ENCODE data around the gene ZMYND8.
"Not testable (repeated sequence)": the region's sequence is repeated elsewhere in the genome, so short reads cannot be mapped to it uniquely, and the experiment has no call there.

ZMYND8 gene

DNA sequence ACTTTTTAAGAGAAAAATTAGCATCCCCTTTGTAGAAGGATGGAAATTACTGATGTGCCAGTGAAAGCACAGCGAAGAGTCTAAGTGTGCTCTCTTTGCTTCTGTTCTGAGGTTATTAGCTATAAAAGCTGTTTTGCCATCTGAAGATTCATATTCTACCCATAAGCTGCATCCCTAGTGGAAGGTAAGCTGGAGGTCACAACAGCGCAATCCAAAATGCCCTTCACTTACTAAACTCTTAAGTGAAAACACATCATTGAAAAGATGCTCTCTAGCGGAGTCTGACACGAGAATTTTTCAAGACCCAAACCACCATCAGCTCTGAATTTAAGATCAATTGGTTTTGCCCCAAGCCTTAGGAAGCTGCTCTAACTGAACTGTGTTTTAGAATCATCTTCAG, 113.5 kb downstream of the ZMYND8 start:
- TF ChIP-seq SUZ12 (IDR thresholded peaks at IDR 0.05; ENCODE audit: extremely low read depth, insufficient read depth, insufficient read length): no peak
- no peak for TF ChIP-seq ZNF274 (IDR thresholded peaks at IDR 0.05; ENCODE audit: low read depth, low read length)
- TF ChIP-seq YY1 (IDR thresholded peaks at IDR 0.05; ENCODE audit: insufficient read depth, insufficient read length): no peak
- Histone ChIP-seq H3K27me3 (ENCODE audit: insufficient read depth, insufficient read length) (no peaks in the 10 kb centered on the region), H3K9me3 (ENCODE audit: insufficient read depth, low read length) (no peaks in the 10 kb centered on the region), H3K4me1 (ENCODE audit: insufficient read depth, insufficient read length) (no peaks in the 10 kb centered on the region), H3K4me3 (ENCODE audit: insufficient read length, low read depth) (no peak overlapping the region), H3K9ac (ENCODE audit: insufficient read length, low read depth) (no peak overlapping the region), H3K36me3 (ENCODE audit: insufficient read depth, insufficient read length, low read length) (peaks cover 78% of the 10 kb centered on the region)
- no peak for DNase-seq (ENCODE audit: low read depth, low spot score)

DNA sequence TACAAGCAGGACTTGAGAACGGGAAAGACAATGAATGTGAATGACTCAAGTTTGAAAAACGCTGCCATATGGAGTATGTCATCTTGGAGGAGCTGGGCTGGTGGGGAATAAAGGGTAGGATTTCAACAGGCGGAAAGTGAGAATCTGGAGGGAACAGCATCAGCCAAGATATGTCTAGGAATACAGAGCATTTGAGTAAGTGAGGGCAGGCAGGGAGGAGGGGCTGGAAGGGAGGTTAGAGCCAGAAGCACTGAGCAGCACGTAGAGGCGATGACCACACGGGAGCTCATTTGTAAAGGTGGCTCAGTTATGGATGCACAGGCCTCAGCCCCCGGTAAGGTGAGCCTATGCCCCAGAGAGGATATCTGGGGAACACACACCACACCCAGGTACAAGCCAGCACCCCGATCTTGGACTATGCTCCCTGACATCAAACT, 115.1 kb downstream of the ZMYND8 start:
- peaks cover 78% of the 10 kb centered on the region for H3K36me3 ChIP-seq (ENCODE audit: insufficient read depth, insufficient read length, low read length)
- no peak for DNase-seq (ENCODE audit: low read depth, low spot score)
- H3K4me3 ChIP-seq (ENCODE audit: insufficient read length, low read depth): no peak overlapping the region
- no peak overlapping the region for H3K9ac ChIP-seq (ENCODE audit: insufficient read length, low read depth)
- no peaks in the 10 kb centered on the region for H3K4me1 ChIP-seq (ENCODE audit: insufficient read depth, insufficient read length)
- H3K9me3 ChIP-seq (ENCODE audit: insufficient read depth, low read length): no peaks in the 10 kb centered on the region
- no peak for TF ChIP-seq ZNF274 (IDR thresholded peaks at IDR 0.05; ENCODE audit: low read depth, low read length)
- no peak for TF ChIP-seq YY1 (IDR thresholded peaks at IDR 0.05; ENCODE audit: insufficient read depth, insufficient read length)
- TF ChIP-seq SUZ12 (IDR thresholded peaks at IDR 0.05; ENCODE audit: extremely low read depth, insufficient read depth, insufficient read length): no peak
- H3K27me3 ChIP-seq (ENCODE audit: insufficient read depth, insufficient read length): no peaks in the 10 kb centered on the region

DNA sequence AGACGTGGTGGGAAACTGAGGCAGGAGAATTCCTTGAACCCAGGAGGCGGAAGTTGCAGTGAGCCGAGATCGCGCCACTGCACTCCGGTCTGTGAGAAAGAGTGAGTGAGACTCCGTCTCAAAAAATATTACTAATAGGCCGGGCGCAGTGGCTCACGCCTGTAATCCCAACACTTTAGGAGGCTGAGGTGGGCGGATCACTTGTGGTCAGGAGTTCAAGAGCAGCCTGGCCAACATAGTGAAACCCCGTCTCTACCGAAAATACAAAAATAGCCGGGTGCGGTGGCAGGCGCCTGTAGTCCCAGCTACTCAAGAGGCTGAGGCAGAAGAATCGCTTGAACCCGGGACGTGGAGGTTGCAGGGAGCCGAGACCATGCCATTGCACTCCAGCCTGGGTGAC, 116.4 kb downstream of the ZMYND8 start:
- DNase-seq (ENCODE audit: low read depth, low spot score); H3K4me1 ChIP-seq (ENCODE audit: insufficient read depth, insufficient read length); H3K4me3 ChIP-seq (ENCODE audit: insufficient read length, low read depth); H3K27me3 ChIP-seq (ENCODE audit: insufficient read depth, insufficient read length); H3K9me3 ChIP-seq (ENCODE audit: insufficient read depth, low read length); H3K9ac ChIP-seq (ENCODE audit: insufficient read length, low read depth): not testable (repeated sequence)
- H3K36me3 ChIP-seq (ENCODE audit: insufficient read depth, insufficient read length, low read length): peaks cover 77% of the 10 kb centered on the region

DNA sequence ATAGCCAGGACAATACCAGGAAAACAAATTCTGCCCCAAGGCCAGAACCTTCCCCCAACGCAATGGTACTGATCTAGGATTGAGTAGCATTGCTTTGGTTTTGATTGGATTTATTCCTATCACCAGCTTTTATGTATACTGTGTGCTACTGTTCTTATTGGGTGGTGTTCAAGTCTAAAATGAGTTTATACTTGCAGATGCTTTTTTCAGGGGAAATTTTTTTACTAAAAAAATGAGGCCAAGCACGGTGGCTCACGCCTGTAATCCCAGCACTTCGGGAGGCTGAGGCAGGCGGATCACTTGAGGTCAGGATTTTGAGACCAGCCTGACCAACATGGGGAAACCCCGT, 116.8 kb downstream of the ZMYND8 start:
- H3K27me3 ChIP-seq (ENCODE audit: insufficient read depth, insufficient read length): no peaks in the 10 kb centered on the region
- no peak overlapping the region for H3K9ac ChIP-seq (ENCODE audit: insufficient read length, low read depth)
- peaks cover 78% of the 10 kb centered on the region for H3K36me3 ChIP-seq (ENCODE audit: insufficient read depth, insufficient read length, low read length)
- H3K4me3 ChIP-seq (ENCODE audit: insufficient read length, low read depth): no peak overlapping the region
- H3K9me3 ChIP-seq (ENCODE audit: insufficient read depth, low read length): no peaks in the 10 kb centered on the region
- TF ChIP-seq YY1 (IDR thresholded peaks at IDR 0.05; ENCODE audit: insufficient read depth, insufficient read length) (no peak), SUZ12 (IDR thresholded peaks at IDR 0.05; ENCODE audit: extremely low read depth, insufficient read depth, insufficient read length) (no peak), ZNF274 (IDR thresholded peaks at IDR 0.05; ENCODE audit: low read depth, low read length) (no peak)
- H3K4me1 ChIP-seq (ENCODE audit: insufficient read depth, insufficient read length): no peaks in the 10 kb centered on the region
- DNase-seq (ENCODE audit: low read depth, low spot score): no peak

DNA sequence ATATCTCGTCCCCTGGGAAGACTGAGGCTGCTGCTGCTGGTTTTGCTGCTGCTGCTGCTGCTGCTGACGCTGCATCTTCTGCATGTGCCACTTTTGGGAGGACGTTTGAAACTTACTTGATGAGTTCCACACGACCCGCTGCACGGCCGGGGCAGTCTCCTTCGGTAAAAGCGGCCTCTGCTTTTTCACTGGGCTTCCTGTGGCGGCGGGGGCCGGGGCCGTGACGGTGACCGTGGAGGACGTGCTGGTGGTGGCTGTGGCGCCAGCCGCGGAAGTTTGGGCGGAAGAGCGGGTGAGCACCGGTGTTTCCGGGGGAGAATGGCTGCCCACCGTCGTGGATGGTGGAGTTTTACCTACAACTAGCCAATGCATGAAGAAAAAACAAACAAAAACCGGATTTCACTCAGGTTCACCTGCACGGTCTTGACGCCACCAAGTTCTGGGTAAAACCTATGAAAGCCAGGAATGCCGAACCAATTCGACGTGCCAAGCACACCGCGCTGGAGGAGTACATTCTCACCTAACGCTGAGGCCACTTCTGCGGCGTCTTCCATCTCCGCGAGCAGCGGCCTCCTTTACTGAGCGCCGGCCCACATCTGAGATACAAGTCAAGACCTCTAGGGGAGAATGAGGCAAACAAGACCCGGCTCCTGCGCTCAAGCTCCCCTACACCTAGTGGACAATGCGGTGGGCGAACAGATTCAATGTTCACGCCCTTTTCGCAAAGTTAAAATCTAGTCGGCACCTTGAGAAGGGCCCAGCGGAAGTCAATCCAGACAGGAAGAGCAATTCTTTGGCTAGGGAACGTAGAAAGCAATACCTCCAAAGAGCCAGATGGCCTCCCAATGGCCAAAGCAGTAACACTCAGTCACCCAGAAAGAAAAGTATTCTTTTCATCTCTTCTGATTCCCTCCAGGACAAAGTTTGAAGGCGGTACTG, 117.5 kb downstream of the ZMYND8 start:
- Histone ChIP-seq H3K9ac (ENCODE audit: insufficient read length, low read depth) (no peak overlapping the region), H3K9me3 (ENCODE audit: insufficient read depth, low read length) (no peaks in the 10 kb centered on the region), H3K27me3 (ENCODE audit: insufficient read depth, insufficient read length) (no peaks in the 10 kb centered on the region), H3K4me1 (ENCODE audit: insufficient read depth, insufficient read length) (no peaks in the 10 kb centered on the region), H3K36me3 (ENCODE audit: insufficient read depth, insufficient read length, low read length) (peaks cover 78% of the 10 kb centered on the region), H3K4me3 (ENCODE audit: insufficient read length, low read depth) (no peak overlapping the region)
- no peak for DNase-seq (ENCODE audit: low read depth, low spot score)
- TF ChIP-seq ZNF274 (IDR thresholded peaks at IDR 0.05; ENCODE audit: low read depth, low read length): no peak
- no peak for TF ChIP-seq YY1 (IDR thresholded peaks at IDR 0.05; ENCODE audit: insufficient read depth, insufficient read length)
- TF ChIP-seq SUZ12 (IDR thresholded peaks at IDR 0.05; ENCODE audit: extremely low read depth, insufficient read depth, insufficient read length): no peak

DNA sequence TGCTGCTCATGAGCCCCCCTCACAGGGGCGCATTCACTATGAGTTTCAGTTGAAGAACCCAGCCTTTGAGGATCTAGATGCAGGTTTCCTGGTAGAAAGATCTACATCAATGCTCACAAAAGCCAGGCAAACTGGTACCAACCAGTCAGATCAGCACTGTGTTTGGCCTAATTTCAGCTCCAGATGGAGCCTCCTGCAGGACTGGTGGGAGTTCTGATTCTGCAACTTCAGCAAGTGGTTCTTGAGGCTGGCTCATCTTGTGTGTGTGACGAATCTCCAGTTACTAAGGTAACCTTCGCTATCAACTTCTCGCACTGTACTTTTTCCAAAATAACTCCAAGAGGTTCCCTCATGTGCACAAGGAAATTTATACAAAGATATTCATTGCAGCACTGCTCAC, 118.8 kb downstream of the ZMYND8 start:
- peaks cover 79% of the 10 kb centered on the region for H3K36me3 ChIP-seq (ENCODE audit: insufficient read depth, insufficient read length, low read length)
- DNase-seq (ENCODE audit: low read depth, low spot score): no peak
- H3K4me1 ChIP-seq (ENCODE audit: insufficient read depth, insufficient read length): peaks cover 2% of the 10 kb centered on the region

DNA sequence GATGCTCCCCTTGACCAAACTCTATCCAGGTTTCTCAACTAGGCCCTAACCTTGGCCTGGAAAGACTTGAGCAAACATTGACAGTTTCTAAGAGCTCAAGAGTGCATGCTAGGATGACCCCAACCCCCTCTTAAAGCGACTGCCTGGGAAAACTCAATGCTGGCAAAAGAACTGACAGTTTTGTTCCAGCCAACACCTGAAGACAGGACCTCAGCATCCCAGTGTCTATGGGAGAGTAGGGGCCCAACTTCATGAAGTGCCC, 119.9 kb downstream of the ZMYND8 start:
- H3K4me3 ChIP-seq (ENCODE audit: insufficient read length, low read depth): no peak overlapping the region
- no peak for DNase-seq (ENCODE audit: low read depth, low spot score)
- H3K4me1 ChIP-seq (ENCODE audit: insufficient read depth, insufficient read length): peaks cover 2% of the 10 kb centered on the region
- H3K9ac ChIP-seq (ENCODE audit: insufficient read length, low read depth): no peak overlapping the region
- H3K9me3 ChIP-seq (ENCODE audit: insufficient read depth, low read length): no peaks in the 10 kb centered on the region
- peaks cover 69% of the 10 kb centered on the region for H3K36me3 ChIP-seq (ENCODE audit: insufficient read depth, insufficient read length, low read length)
- TF ChIP-seq YY1 (IDR thresholded peaks at IDR 0.05; ENCODE audit: insufficient read depth, insufficient read length): no peak
- no peak for TF ChIP-seq SUZ12 (IDR thresholded peaks at IDR 0.05; ENCODE audit: extremely low read depth, insufficient read depth, insufficient read length)
- no peak for TF ChIP-seq ZNF274 (IDR thresholded peaks at IDR 0.05; ENCODE audit: low read depth, low read length)
- no peaks in the 10 kb centered on the region for H3K27me3 ChIP-seq (ENCODE audit: insufficient read depth, insufficient read length)

More for the DNA sequence above, 118.8 kb downstream of the ZMYND8 start:
- Histone ChIP-seq H3K9ac (ENCODE audit: insufficient read length, low read depth) (no peak overlapping the region), H3K27me3 (ENCODE audit: insufficient read depth, insufficient read length) (no peaks in the 10 kb centered on the region), H3K9me3 (ENCODE audit: insufficient read depth, low read length) (no peaks in the 10 kb centered on the region), H3K4me3 (ENCODE audit: insufficient read length, low read depth) (no peak overlapping the region)
- TF ChIP-seq YY1 (IDR thresholded peaks at IDR 0.05; ENCODE audit: insufficient read depth, insufficient read length) (no peak), ZNF274 (IDR thresholded peaks at IDR 0.05; ENCODE audit: low read depth, low read length) (no peak), SUZ12 (IDR thresholded peaks at IDR 0.05; ENCODE audit: extremely low read depth, insufficient read depth, insufficient read length) (no peak)

Data from NT2/D1 (cell line).